ENCODE results near the gene CNRIP1. TPM values are rescaled to one million over a fixed set of nuclear protein-coding genes. Genes with fewer than 3 reads are reported as not detected.

Gene CNRIP1
- total and polyA plus RNA-seq, 8 donors = 0.85 to 6.4 (median 3.3) TPM

GRCh38 chr2:68250652-68251186, 69.0 kb downstream of the CNRIP1 start:
- peak overlapping the region; percentile 83 to 96 (median 94) for H3K27ac ChIP-seq
- H3K4me3 ChIP-seq = peak overlapping the region; percentile 62 to 83 (median 72)
- H3K36me3 ChIP-seq = no peaks in the 10 kb centered on the region
- intact Hi-C loops (cut with DNase I) = no loop called here
- no peak for TF ChIP-seq CTCF (IDR thresholded peaks at IDR 0.05)
- peaks cover 17 to 32% (median 23%) of the 10 kb centered on the region in 3 donors for H3K4me1 ChIP-seq
- DNase-seq = no peak
- no peak for ATAC-seq
- WGBS, 2 donors = 1 to 2% methylated on average over 15 of the region's 15 CpGs
- no peaks in the 10 kb centered on the region for H3K27me3 ChIP-seq
- H3K9me3 ChIP-seq = no peaks in the 10 kb centered on the region
- peak; percentile 60 for FAIRE-seq

DNA sequence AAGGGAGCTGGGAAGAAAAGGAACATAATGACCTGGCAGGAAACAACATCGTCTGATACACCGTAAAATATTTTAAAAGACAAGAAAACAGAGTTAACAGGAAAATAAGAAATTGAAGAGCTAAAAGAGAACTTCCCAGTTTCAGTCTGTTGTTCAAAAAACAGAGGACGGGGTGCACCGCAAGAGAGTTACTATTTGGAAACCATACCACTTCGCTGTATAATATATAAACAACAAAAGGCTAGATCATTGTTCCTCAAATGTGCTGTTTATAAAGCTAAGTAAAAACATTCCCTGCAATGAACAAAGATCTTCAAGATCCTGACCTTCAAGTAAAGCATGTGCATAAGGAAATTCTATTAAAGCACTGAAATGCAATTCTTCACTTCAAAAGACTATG, 69.6 kb downstream of the CNRIP1 start:
- Histone ChIP-seq H3K27me3 (no peaks in the 10 kb centered on the region), H3K36me3 (no peaks in the 10 kb centered on the region), H3K27ac (peak overlapping the region in 2 of 4 donors; percentile 96), H3K4me3 (peak overlapping the region in 3 of 4 donors; percentile 62 to 83 (median 73)), H3K9me3 (no peaks in the 10 kb centered on the region), H3K4me1 (peaks cover 17 to 32% (median 23%) of the 10 kb centered on the region in 3 donors)
- no peak for TF ChIP-seq CTCF (IDR thresholded peaks at IDR 0.05)
- WGBS, 2 donors = 18 to 21% methylated on average over 5 of the region's 5 CpGs
- no peak for ATAC-seq
- intact Hi-C loops (cut with DNase I) = no loop called here
- no peak for FAIRE-seq
- DNase-seq = no peak

DNA sequence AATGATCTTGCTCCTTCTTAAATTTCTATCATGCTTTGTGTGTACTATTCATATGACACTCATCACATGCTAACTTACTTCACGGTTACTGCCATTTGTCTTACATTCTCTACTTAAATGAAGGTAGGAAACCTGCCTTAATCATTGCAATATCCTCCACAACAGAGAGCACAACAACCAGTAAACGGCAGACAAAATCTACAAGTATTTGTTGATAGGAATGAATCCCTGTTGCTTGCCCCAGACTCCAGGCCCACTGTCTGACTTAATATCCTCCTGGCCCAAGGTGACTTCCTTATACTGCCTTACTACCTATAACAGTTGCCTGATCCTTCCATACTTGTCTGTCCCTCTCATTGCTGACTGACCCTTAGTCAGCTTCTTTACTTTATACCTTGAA, 70.9 kb downstream of the CNRIP1 start:
- DNase-seq (no peak), ATAC-seq (no peak), FAIRE-seq (no peak)
- Histone ChIP-seq H3K4me1 (peaks cover 17 to 27% (median 23%) of the 10 kb centered on the region in 3 donors), H3K27ac (no peak overlapping the region), H3K27me3 (no peaks in the 10 kb centered on the region), H3K4me3 (no peak overlapping the region), H3K9me3 (no peaks in the 10 kb centered on the region), H3K36me3 (no peaks in the 10 kb centered on the region)
- TF ChIP-seq CTCF (IDR thresholded peaks at IDR 0.05) = no peak
- intact Hi-C loops (cut with DNase I) = no loop called here
- 59 to 70% methylated on average over 2 of the region's 2 CpGs for WGBS, 2 donors

- no peak overlapping the region for H3K27ac ChIP-seq
- DNase-seq = no peak
Measured at GRCh38 chr2:68248361-68248760, 71.4 kb downstream of the CNRIP1 start.

More at GRCh38 chr2:68248361-68248760, 71.4 kb downstream of the CNRIP1 start:
- ATAC-seq = no peak
- no peaks in the 10 kb centered on the region for H3K9me3 ChIP-seq
- 61 to 69% methylated on average over 3 of the region's 3 CpGs for WGBS, 2 donors
- no peak for TF ChIP-seq CTCF (IDR thresholded peaks at IDR 0.05)
- peaks cover 17 to 24% (median 23%) of the 10 kb centered on the region in 3 donors for H3K4me1 ChIP-seq
- FAIRE-seq = no peak
- H3K4me3 ChIP-seq = no peak overlapping the region
- intact Hi-C loops (cut with DNase I) = no loop called here
- no peaks in the 10 kb centered on the region for H3K36me3 ChIP-seq
- no peaks in the 10 kb centered on the region for H3K27me3 ChIP-seq

All from pancreas (tissue), 10 donors.